Thyroid gland (tissue), 4 donors: Measurements from ENCODE around the gene EYA4. TPM values are rescaled to one million over a fixed set of nuclear protein-coding genes. Genes with fewer than 3 reads are reported as not detected.
A peak's percentile ranks its signal among the peaks of the same experiment; 100 is the strongest.

ENCODE experiments used
- DNase-seq, 2 donors: peaks; one replicate each; pipeline ENCODE4 v3.0.0-alpha.2; 2019
- H3K27ac ChIP-seq, 3 donors: fragments of 200-600 bp; sonication (generic); 1 replicate in 2 of 3; 2 replicates in 1 of 3; pipeline ENCODE4 v1.5.1; 2016 to 2019; ENCODE audit warnings: mild to moderate bottlenecking in 1 of 3, moderate library complexity in 1 of 3
- H3K27me3 ChIP-seq: fragments of 200-600 bp; sonication (generic); one replicate; pipeline ENCODE4 v1.5.1; 2019
- H3K36me3 ChIP-seq, 2 donors: fragments of 200-600 bp; sonication (generic); one replicate each; pipeline ENCODE4 v1.5.1; 2016 to 2019
- H3K4me1 ChIP-seq, 2 donors: fragments of 200-600 bp; sonication (generic); one replicate each; pipeline ENCODE4 v1.5.1; 2017 to 2019
- H3K4me3 ChIP-seq, 3 donors: fragments of 200-600 bp; sonication (generic); replicated peaks in 1 of 3; 1 replicate in 2 of 3; 2 replicates in 1 of 3; pipeline ENCODE4 v1.5.1; 2016; ENCODE audit warnings: mild to moderate bottlenecking in 1 of 3
- H3K9me3 ChIP-seq: fragments of 200-600 bp; sonication (generic); one replicate; pipeline ENCODE4 v1.5.1; 2017
- POLR2A ChIP-seq, 2 donors: fragments of 450-650 bp; IDR thresholded peaks; one replicate each; pipeline ENCODE4 v1.6.1; 2017; ENCODE audit warnings: antibody characterized with exemption in 2 of 2, mild to moderate bottlenecking in 2 of 2, moderate library complexity in 1 of 2
- WGBS, 2 donors: methylation state at CpG; one replicate each; pipeline ENCODE4 v1.1.5; 2017; 5-methylcytosine and 5-hydroxymethylcytosine counted together
- intact Hi-C: fragments of 100-400 bp; cut with DNase I; formaldehyde crosslinking; loops from one replicate; pipeline ENCODE4 v1.15.1; 2023
- total RNA-seq, 4 donors: library from RNA; depleted of rRNA; stranded (reverse); fragments of >200 nt; gene quantifications; one replicate each; pipeline ENCODE4 v1.2.3, GENCODE V29; 2016
- TF ChIP-seq, protein P1 (sequence below), 6 experiments: fragments of 200-600 bp in 3 of 6; fragments of 450-650 bp in 3 of 6; sonication (generic) in 3 of 6; IDR thresholded peaks; one replicate each; pipeline ENCODE4 v1.5.1; 2016 to 2019; ENCODE audit warnings: antibody characterized with exemption in 6 of 6, mild to moderate bottlenecking in 2 of 6, inconsistent platforms in 1 of 6, moderate library complexity in 1 of 6

The EYA4 gene
- total RNA-seq, 4 donors from 2014 or later = 3.3 to 8.2 (median 5.3) TPM

DNA sequence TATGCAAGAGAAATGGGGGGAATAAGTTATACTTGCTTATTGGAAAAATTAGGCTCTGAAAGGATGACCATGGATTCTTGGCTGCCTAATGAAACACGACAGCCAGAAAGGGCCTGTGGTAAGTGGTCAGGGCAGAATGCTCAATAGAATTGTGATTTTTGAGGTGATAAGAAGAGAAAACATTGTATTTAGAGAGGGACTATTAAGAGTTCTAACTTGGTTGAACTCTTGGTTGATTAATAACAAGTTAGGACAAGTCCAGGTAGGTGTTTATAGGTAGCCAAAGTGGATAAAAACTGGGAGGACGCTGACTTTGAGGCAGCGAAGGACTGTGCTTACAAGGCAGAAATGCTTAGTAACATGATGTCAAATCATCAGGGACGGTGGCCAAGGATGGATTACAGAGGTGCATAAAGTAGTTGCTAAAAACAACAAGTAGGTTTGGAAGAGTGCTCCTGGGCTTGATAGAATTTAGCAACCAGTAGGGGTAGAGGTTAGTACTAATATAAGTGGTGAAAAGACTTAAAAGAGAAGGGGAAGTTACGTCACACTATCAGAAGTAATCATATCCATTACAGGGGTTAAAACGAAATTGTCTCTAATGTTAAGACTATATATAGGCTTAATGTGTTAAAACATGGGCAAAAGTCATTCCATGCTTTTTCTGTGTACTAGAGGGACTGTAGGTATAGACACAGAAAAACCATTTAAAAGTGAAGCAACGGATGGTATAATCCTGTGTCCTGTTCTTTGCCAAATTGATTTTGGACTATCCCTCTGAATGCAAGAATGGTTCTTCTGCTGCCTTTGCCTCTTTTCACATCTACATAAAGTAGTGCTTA lies 98.6 kb downstream of the EYA4 start:
- Histone ChIP-seq H3K36me3 (no peaks in the 10 kb centered on the region), H3K4me1 (peaks cover 0 to 14% of the 10 kb centered on the region in 2 donors), H3K27ac (no peak overlapping the region), H3K4me3 (no peak overlapping the region), H3K9me3 (no peaks in the 10 kb centered on the region), H3K27me3 (no peaks in the 10 kb centered on the region)
- TF ChIP-seq POLR2A (IDR thresholded peaks at IDR 0.05) = no peak
- TF ChIP-seq, protein P1, sequence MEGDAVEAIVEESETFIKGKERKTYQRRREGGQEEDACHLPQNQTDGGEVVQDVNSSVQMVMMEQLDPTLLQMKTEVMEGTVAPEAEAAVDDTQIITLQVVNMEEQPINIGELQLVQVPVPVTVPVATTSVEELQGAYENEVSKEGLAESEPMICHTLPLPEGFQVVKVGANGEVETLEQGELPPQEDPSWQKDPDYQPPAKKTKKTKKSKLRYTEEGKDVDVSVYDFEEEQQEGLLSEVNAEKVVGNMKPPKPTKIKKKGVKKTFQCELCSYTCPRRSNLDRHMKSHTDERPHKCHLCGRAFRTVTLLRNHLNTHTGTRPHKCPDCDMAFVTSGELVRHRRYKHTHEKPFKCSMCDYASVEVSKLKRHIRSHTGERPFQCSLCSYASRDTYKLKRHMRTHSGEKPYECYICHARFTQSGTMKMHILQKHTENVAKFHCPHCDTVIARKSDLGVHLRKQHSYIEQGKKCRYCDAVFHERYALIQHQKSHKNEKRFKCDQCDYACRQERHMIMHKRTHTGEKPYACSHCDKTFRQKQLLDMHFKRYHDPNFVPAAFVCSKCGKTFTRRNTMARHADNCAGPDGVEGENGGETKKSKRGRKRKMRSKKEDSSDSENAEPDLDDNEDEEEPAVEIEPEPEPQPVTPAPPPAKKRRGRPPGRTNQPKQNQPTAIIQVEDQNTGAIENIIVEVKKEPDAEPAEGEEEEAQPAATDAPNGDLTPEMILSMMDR (IDR thresholded peaks at IDR 0.05) = no peak
- DNase-seq = peak; percentile 23 to 31
- 60 to 65% methylated on average over 7 of the region's 7 CpGs for WGBS, 2 donors
- intact Hi-C loops = no loop called here

DNA sequence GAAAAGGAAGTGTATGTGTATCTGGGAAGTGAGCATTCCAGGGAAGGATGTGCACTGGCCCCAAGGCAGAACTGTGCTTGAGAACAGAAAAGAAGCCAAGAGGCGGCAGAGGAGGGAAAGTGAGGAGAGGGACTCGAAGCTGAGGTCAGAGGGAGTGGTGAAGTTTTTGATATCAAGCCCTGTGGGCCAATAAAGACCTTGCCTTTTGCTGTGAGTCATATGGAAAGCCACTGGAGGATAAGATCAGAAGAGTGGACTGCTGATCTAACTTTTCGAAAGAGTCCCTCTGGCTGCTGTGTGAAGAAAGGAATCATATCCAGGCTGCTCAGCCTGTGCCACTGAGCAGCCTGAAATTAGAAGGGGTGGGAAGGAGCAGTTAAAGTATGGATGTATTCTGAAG lies 99.4 kb downstream of the EYA4 start:
- 70 to 88% methylated on average over 3 of the region's 3 CpGs for WGBS, 2 donors
- Histone ChIP-seq H3K36me3 (no peaks in the 10 kb centered on the region), H3K4me1 (peaks cover 0 to 14% of the 10 kb centered on the region in 2 donors), H3K4me3 (no peak overlapping the region), H3K27ac (no peak overlapping the region), H3K27me3 (no peaks in the 10 kb centered on the region), H3K9me3 (no peaks in the 10 kb centered on the region)
- no peak for DNase-seq
- TF ChIP-seq, protein P1 (IDR thresholded peaks at IDR 0.05) = no peak
- intact Hi-C loops = no loop called here

DNA sequence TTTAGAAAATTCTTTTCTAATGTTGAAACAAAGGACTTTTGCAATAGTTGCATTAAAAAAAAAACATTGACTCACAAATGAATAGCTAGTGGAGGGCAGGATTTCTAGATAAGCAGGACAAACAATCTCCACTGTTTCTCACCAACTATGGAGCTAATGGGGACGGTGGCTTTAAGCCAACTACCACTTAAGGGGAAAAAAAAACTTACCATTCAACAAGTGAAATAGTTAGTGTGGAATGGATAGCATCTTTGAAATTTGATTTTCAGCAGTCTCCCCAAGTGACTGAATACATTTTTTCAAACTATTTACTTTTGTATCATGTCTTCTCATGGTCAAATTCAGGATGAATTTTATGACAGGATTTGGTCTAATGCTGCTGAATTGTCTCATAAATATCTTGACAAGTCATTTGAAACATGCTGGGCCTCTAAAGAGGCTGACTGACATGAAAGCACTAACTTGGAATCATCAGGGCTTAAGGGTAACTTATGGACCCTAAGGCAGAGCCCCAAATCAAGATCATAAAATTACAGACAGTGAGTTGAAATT lies 100.5 kb downstream of the EYA4 start:
- Histone ChIP-seq H3K4me1 (peaks cover 0 to 14% of the 10 kb centered on the region in 2 donors), H3K27ac (peak overlapping the region in 1 of 3 donors; percentile 43), H3K27me3 (no peaks in the 10 kb centered on the region), H3K36me3 (no peaks in the 10 kb centered on the region), H3K9me3 (no peaks in the 10 kb centered on the region), H3K4me3 (no peak overlapping the region)
- 10 to 14% methylated on average over 1 of the region's 1 CpG for whole genome bisulfite sequencing, 2 donors
- intact Hi-C loops = no loop called here
- DNase-seq = peak in 1 of 2 donors; percentile 10
- TF ChIP-seq, protein P1 (IDR thresholded peaks at IDR 0.05) = no peak
- TF ChIP-seq POLR2A (IDR thresholded peaks at IDR 0.05) = no peak

DNA sequence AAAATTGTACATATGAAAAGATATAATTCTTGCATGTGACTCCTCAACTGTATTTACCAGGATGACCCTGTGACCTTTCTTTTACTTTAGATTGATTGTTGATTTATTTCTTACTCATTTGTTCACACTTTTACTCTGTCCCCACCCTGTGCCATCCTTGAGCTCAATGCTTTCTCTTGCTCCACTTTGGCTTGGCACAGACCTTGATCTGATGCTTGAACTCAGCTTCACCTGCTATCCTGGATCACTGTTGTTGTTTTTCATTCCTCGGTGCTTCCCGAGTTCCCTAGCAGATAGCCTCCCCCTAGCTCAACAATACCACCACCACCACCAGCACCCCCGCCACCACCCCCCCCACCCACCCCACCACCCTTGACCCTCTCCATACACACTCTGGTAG lies 102.1 kb downstream of the EYA4 start:
- H3K4me3 ChIP-seq = no peak overlapping the region
- no peak overlapping the region for H3K27ac ChIP-seq
- whole genome bisulfite sequencing, 2 donors = 74 to 75% methylated on average over 3 of the region's 3 CpGs
- H3K9me3 ChIP-seq = no peaks in the 10 kb centered on the region
- no peaks in the 10 kb centered on the region for H3K27me3 ChIP-seq
- peaks cover 0 to 14% of the 10 kb centered on the region in 2 donors for H3K4me1 ChIP-seq
- H3K36me3 ChIP-seq = no peaks in the 10 kb centered on the region
- no peak for DNase-seq
- TF ChIP-seq, protein P1 (IDR thresholded peaks at IDR 0.05) = no peak
- TF ChIP-seq POLR2A (IDR thresholded peaks at IDR 0.05) = no peak
- intact Hi-C loops = no loop called here

DNA sequence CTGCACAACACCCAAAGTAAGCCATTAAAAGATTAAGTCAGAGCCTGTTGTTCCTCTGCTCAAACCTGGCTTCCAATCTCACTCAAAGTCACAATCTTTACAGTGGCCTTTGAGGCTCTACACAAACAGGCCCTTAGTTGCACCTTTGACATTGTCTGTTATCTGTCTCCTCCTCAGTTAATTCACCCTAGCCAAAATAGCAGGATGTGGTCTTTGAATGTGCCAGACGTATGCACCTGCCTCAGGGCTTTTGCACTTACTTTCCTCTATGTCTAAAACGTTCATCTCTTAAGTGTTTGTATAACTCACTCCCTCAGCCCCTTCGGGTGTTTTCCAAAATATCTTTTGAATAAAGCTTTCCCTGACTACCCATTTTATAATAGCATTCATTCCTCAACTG lies 107.7 kb downstream of the EYA4 start:
- DNase-seq = no peak
- intact Hi-C loops = no loop called here
- TF ChIP-seq, protein P1 (IDR thresholded peaks at IDR 0.05) = no peak
- TF ChIP-seq POLR2A (IDR thresholded peaks at IDR 0.05) = no peak
- H3K9me3 ChIP-seq = no peaks in the 10 kb centered on the region
- H3K4me3 ChIP-seq = no peak overlapping the region
- H3K36me3 ChIP-seq = no peaks in the 10 kb centered on the region
- H3K27me3 ChIP-seq = no peaks in the 10 kb centered on the region
- H3K27ac ChIP-seq = no peak overlapping the region
- WGBS, 2 donors = 67 to 77% methylated on average over 3 of the region's 3 CpGs
- H3K4me1 ChIP-seq = no peaks in the 10 kb centered on the region
